SK-N-SH treated with all-trans-retinoic acid at 6 μM for 48 hours (cell line): ENCODE results near the gene MEF2B.

Experiments
- ESRRG ChIP-seq: fragments of 250-450 bp; sonication (Bioruptor Pico); IDR thresholded peaks from 2 replicates; pipeline ENCODE4 v1.6.1; 2021; ENCODE audit warnings: mild to moderate bottlenecking
- GLIS3 ChIP-seq: fragments of 250-450 bp; sonication (Bioruptor Pico); IDR thresholded peaks from 2 replicates; pipeline ENCODE4 v1.5.0; 2020; ENCODE audit warnings: mild to moderate bottlenecking, moderate library complexity
- ISL1 ChIP-seq: fragments of 250-450 bp; sonication (Bioruptor Pico); IDR thresholded peaks from 2 replicates; pipeline ENCODE4 v2.1.2; 2022; ENCODE audit warnings: mild to moderate bottlenecking, moderate library complexity
- PPARA ChIP-seq: fragments of 250-450 bp; sonication (Bioruptor Pico); IDR thresholded peaks from 2 replicates; pipeline ENCODE4 v1.5.0; 2020; ENCODE audit warnings: mild to moderate bottlenecking, borderline replicate concordance
- SNAI2 ChIP-seq: fragments of 250-450 bp; sonication (Bioruptor Pico); IDR thresholded peaks from 2 replicates; pipeline ENCODE4 v1.5.0; 2020; ENCODE audit warnings: mild to moderate bottlenecking, moderate library complexity
- ZC3H10 ChIP-seq: fragments of 250-450 bp; sonication (Bioruptor Pico); IDR thresholded peaks from 2 replicates; pipeline ENCODE4 v1.5.1; 2021; ENCODE audit warnings: mild to moderate bottlenecking, moderate library complexity
- TF ChIP-seq, protein P1 (sequence below): fragments of 250-450 bp; sonication (Bioruptor Pico); IDR thresholded peaks from 2 replicates; pipeline ENCODE4 v1.8.0; 2020; ENCODE audit warnings: mild to moderate bottlenecking, moderate library complexity, borderline replicate concordance
- TF ChIP-seq, protein P2 (sequence below): fragments of 250-450 bp; sonication (Bioruptor Pico); IDR thresholded peaks from 2 replicates; pipeline ENCODE4 v1.8.0; 2021; ENCODE audit warnings: low read depth, mild to moderate bottlenecking, moderate library complexity, borderline replicate concordance
- TF ChIP-seq, protein P3 (sequence below): fragments of 250-450 bp; sonication (Bioruptor Pico); IDR thresholded peaks from 2 replicates; pipeline ENCODE4 v1.5.1; 2021; ENCODE audit warnings: mild to moderate bottlenecking, moderate library complexity

DNA sequence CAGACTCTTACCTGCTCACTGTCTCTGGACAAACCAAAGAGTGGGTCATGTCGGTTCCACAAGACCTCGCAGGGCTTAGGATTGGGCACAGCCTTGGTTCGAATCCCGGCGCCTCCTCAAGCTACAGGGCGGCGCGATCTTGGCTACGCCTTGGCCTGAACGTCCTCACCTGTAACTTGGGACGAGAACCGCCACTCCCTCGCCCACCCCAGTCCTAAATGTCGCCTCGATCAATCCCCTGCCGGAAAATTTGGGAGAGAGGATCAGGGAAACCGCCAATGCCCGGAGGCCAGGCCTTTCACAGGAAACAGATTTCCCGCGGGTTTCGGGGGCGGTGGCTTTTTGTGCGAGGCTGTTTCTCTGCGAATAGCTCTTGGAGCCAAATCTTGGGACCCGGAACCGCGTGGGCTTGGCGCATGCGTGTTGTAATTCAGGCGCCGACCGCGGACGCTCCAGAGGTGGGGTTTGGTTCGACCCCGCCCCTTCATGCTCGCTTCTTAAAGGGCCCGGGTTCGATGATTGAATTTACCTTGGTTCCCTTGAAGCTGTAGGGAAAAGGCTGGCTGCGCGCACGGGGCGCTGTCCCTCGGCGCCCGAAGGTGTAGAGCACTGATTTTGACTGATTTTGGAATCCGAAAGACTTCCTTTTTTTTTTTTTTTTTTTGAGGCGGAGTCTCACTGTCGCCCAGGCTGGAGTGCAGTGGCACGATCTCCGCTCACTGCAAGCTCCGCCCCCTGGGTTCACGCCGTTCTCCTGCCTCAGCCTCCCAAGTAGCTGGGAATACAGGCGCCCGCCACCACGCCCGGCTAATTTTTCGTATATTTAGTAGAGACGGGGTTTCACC, 33.2 kb upstream of the MEF2B start, which contains the start of gene NR2C2AP:
- TF ChIP-seq GLIS3 (CRISPR knock-in tag) (no peak), ISL1 (no peak), ZC3H10 (CRISPR knock-in tag) (no peak), SNAI2 (CRISPR knock-in tag) (no peak), PPARA (no peak), ESRRG (CRISPR knock-in tag) (no peak)
- TF ChIP-seq, protein P1, sequence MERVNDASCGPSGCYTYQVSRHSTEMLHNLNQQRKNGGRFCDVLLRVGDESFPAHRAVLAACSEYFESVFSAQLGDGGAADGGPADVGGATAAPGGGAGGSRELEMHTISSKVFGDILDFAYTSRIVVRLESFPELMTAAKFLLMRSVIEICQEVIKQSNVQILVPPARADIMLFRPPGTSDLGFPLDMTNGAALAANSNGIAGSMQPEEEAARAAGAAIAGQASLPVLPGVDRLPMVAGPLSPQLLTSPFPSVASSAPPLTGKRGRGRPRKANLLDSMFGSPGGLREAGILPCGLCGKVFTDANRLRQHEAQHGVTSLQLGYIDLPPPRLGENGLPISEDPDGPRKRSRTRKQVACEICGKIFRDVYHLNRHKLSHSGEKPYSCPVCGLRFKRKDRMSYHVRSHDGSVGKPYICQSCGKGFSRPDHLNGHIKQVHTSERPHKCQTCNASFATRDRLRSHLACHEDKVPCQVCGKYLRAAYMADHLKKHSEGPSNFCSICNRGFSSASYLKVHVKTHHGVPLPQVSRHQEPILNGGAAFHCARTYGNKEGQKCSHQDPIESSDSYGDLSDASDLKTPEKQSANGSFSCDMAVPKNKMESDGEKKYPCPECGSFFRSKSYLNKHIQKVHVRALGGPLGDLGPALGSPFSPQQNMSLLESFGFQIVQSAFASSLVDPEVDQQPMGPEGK = no peak
- TF ChIP-seq, protein P2, sequence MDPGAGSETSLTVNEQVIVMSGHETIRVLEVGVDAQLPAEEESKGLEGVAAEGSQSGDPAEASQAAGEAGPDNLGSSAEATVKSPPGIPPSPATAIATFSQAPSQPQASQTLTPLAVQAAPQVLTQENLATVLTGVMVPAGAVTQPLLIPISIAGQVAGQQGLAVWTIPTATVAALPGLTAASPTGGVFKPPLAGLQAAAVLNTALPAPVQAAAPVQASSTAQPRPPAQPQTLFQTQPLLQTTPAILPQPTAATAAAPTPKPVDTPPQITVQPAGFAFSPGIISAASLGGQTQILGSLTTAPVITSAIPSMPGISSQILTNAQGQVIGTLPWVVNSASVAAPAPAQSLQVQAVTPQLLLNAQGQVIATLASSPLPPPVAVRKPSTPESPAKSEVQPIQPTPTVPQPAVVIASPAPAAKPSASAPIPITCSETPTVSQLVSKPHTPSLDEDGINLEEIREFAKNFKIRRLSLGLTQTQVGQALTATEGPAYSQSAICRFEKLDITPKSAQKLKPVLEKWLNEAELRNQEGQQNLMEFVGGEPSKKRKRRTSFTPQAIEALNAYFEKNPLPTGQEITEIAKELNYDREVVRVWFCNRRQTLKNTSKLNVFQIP (CRISPR knock-in tag) = no peak
- TF ChIP-seq, protein P3, sequence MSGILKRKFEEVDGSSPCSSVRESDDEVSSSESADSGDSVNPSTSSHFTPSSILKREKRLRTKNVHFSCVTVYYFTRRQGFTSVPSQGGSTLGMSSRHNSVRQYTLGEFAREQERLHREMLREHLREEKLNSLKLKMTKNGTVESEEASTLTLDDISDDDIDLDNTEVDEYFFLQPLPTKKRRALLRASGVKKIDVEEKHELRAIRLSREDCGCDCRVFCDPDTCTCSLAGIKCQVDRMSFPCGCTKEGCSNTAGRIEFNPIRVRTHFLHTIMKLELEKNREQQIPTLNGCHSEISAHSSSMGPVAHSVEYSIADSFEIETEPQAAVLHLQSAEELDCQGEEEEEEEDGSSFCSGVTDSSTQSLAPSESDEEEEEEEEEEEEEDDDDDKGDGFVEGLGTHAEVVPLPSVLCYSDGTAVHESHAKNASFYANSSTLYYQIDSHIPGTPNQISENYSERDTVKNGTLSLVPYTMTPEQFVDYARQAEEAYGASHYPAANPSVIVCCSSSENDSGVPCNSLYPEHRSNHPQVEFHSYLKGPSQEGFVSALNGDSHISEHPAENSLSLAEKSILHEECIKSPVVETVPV (CRISPR knock-in tag) = no peak
